ENCODE data around the gene RGS9. TPM values are rescaled to one million over a fixed set of nuclear protein-coding genes. Genes with fewer than 3 reads are reported as not detected.

Gene RGS9
- total and polyA plus RNA-seq, 2 of the 13 experiments (the other 11 are each of a cell fraction or from before 2014, with no cell fraction given) = 0.44 to 0.74 TPM

GRCh38 chr17:65104973-65105372 lies 32.2 kb upstream of the RGS9 start:
- H3K9ac ChIP-seq (ENCODE audit: insufficient read depth, low read depth, low read length) = no peak overlapping the region
- DNase-seq (ENCODE audit: low spot score) = no peak
- H3K4me2 ChIP-seq (ENCODE audit: low read depth, low read length) = no peak overlapping the region
- TF ChIP-seq ZNF383 (CRISPR knock-in tag; IDR thresholded peaks at IDR 0.05; ENCODE audit: borderline replicate concordance) (no peak), NFAT5 (CRISPR knock-in tag; IDR thresholded peaks at IDR 0.05) (no peak), ZNF550 (CRISPR knock-in tag; IDR thresholded peaks at IDR 0.05; ENCODE audit: borderline replicate concordance) (no peak), RORA (CRISPR knock-in tag; IDR thresholded peaks at IDR 0.05) (no peak), FOSL1 (CRISPR knock-in tag; IDR thresholded peaks at IDR 0.05; ENCODE audit: borderline replicate concordance) (no peak)
- TF ChIP-seq, protein P1, sequence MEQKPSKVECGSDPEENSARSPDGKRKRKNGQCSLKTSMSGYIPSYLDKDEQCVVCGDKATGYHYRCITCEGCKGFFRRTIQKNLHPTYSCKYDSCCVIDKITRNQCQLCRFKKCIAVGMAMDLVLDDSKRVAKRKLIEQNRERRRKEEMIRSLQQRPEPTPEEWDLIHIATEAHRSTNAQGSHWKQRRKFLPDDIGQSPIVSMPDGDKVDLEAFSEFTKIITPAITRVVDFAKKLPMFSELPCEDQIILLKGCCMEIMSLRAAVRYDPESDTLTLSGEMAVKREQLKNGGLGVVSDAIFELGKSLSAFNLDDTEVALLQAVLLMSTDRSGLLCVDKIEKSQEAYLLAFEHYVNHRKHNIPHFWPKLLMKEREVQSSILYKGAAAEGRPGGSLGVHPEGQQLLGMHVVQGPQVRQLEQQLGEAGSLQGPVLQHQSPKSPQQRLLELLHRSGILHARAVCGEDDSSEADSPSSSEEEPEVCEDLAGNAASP (CRISPR knock-in tag; IDR thresholded peaks at IDR 0.05; ENCODE audit: borderline replicate concordance) = no peak
- TF ChIP-seq, protein P2, sequence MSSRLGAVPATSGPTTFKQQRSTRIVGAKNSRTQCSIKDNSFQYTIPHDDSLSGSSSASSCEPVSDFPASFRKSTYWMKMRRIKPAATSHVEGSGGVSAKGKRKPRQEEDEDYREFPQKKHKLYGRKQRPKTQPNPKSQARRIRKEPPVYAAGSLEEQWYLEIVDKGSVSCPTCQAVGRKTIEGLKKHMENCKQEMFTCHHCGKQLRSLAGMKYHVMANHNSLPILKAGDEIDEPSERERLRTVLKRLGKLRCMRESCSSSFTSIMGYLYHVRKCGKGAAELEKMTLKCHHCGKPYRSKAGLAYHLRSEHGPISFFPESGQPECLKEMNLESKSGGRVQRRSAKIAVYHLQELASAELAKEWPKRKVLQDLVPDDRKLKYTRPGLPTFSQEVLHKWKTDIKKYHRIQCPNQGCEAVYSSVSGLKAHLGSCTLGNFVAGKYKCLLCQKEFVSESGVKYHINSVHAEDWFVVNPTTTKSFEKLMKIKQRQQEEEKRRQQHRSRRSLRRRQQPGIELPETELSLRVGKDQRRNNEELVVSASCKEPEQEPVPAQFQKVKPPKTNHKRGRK (CRISPR knock-in tag; IDR thresholded peaks at IDR 0.05) = no peak
- TF ChIP-seq, protein P3, sequence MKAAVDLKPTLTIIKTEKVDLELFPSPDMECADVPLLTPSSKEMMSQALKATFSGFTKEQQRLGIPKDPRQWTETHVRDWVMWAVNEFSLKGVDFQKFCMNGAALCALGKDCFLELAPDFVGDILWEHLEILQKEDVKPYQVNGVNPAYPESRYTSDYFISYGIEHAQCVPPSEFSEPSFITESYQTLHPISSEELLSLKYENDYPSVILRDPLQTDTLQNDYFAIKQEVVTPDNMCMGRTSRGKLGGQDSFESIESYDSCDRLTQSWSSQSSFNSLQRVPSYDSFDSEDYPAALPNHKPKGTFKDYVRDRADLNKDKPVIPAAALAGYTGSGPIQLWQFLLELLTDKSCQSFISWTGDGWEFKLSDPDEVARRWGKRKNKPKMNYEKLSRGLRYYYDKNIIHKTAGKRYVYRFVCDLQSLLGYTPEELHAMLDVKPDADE (CRISPR knock-in tag; IDR thresholded peaks at IDR 0.05) = no peak
- TF ChIP-seq, protein P4, sequence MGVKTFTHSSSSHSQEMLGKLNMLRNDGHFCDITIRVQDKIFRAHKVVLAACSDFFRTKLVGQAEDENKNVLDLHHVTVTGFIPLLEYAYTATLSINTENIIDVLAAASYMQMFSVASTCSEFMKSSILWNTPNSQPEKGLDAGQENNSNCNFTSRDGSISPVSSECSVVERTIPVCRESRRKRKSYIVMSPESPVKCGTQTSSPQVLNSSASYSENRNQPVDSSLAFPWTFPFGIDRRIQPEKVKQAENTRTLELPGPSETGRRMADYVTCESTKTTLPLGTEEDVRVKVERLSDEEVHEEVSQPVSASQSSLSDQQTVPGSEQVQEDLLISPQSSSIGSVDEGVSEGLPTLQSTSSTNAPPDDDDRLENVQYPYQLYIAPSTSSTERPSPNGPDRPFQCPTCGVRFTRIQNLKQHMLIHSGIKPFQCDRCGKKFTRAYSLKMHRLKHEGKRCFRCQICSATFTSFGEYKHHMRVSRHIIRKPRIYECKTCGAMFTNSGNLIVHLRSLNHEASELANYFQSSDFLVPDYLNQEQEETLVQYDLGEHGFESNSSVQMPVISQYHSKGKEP (CRISPR knock-in tag; IDR thresholded peaks at IDR 0.05) = no peak
- H3K9me3 ChIP-seq (ENCODE audit: low read length) = no peaks in the 10 kb centered on the region
- H3K4me3 ChIP-seq (replicated peaks in 1 of 3; ENCODE audit: insufficient read depth in 1 of 3, low read depth in 2 of 3, low read length in 3 of 3) = no peak overlapping the region
- WGBS (ENCODE audit: low lambda C conversion rate) = 55% methylated on average over 6 of the region's 6 CpGs
- no peak overlapping the region for H2AFZ ChIP-seq (ENCODE audit: low read length)
- no peaks in the 10 kb centered on the region for H4K20me1 ChIP-seq (ENCODE audit: insufficient read depth, low read length)
- peaks cover 10% of the 10 kb centered on the region for H3K4me1 ChIP-seq (ENCODE audit: insufficient read depth, low read length)
- H3K27ac ChIP-seq (ENCODE audit: extremely low read length, insufficient read depth, low read length) = no peak overlapping the region
- BruUV-seq (replicated peaks) = no TSS peak
- FAIRE-seq = no peak
- H3K36me3 ChIP-seq (replicated peaks in 1 of 2; ENCODE audit: control insufficient read depth in 1 of 2, insufficient read depth in 2 of 2, low read length in 2 of 2) = no peaks in the 10 kb centered on the region
- ChIA-PET POLR2A (no interaction called here), CTCF (ENCODE audit: low intra/inter-chr PET ratio, low total read pairs) (no interaction called here)
- intact Hi-C loops (cut with micrococcal nuclease; ENCODE audit: unreplicated experiment) = loop anchor here (5.0 kb wide), 3 partner anchors 43 to 138 kb away; no protein-coding TSS in a partner anchor
- in situ Hi-C loops (cut with HindIII; ENCODE audit: extremely low pct_ligation_motif_present, low pct_unique_long_range_greater_than_20kb) = no loop called here
- no peaks in the 10 kb centered on the region for H3K79me2 ChIP-seq (ENCODE audit: insufficient read depth, low read length)
- H3K27me3 ChIP-seq (ENCODE audit: control insufficient read depth in 1 of 2, insufficient read depth in 2 of 2, low read length in 2 of 2) = peaks cover 0 to 7% of the 10 kb centered on the region in 2 experiments; a peak in 3 of 5 replicates
- ATAC-seq = no peak

All from HepG2 (cell line).